Gastroesophageal sphincter (tissue), 4 donors: Measurements from ENCODE around the gene EHMT1. TPM values are rescaled to one million over a fixed set of nuclear protein-coding genes. Genes with fewer than 3 reads are reported as not detected.

ENCODE experiments used
- ATAC-seq: fragments of 150-250 bp; one replicate; pipeline ENCODE4 v1.9.1; 2016; ENCODE audit warnings: mild to moderate bottlenecking, moderate library complexity
- H3K27ac ChIP-seq, 4 donors: fragments of 200-600 bp; sonication (generic) in 3 of 4; 1 replicate in 3 of 4; 2 replicates in 1 of 4; pipeline ENCODE4 v1.5.1; 2016 to 2019
- H3K27me3 ChIP-seq: fragments of 200-600 bp; sonication (generic); one replicate; pipeline ENCODE4 v1.5.1; 2019
- H3K36me3 ChIP-seq, 2 donors: fragments of 200-600 bp; sonication (generic); one replicate each; pipeline ENCODE4 v1.5.1; 2019; ENCODE audit warnings: control low read depth in 1 of 2
- H3K4me1 ChIP-seq, 3 donors: fragments of 200-600 bp; sonication (generic); 1 replicate in 2 of 3; 2 replicates in 1 of 3; pipeline ENCODE4 v1.5.1; 2016 to 2019; ENCODE audit warnings: control low read depth in 2 of 3
- H3K4me3 ChIP-seq, 2 donors: fragments of 200-600 bp; sonication (generic); one replicate each; pipeline ENCODE4 v1.5.1; 2019; ENCODE audit warnings: mild to moderate bottlenecking in 1 of 2, moderate library complexity in 1 of 2
- H3K9me3 ChIP-seq, 3 donors: fragments of 200-600 bp; sonication (generic); one replicate each; pipeline ENCODE4 v1.5.1; 2017 to 2019; ENCODE audit warnings: control low read depth in 2 of 3
- CTCF ChIP-seq, 4 experiments: fragments of 200-600 bp in 2 of 4; fragments of 450-650 bp in 2 of 4; sonication (generic) in 1 of 4; IDR thresholded peaks; one replicate each; pipeline ENCODE4 v1.5.1; 2017 to 2019; ENCODE audit warnings: antibody characterized with exemption in 4 of 4, mild to moderate bottlenecking in 2 of 4, moderate library complexity in 2 of 4
- EP300 ChIP-seq: sonication (generic); formaldehyde crosslinking; IDR thresholded peaks from one replicate; pipeline ENCODE4 v1.6.1; 2017; ENCODE audit warnings: antibody characterized with exemption, mild to moderate bottlenecking
- POLR2A ChIP-seq, 2 donors: fragments of 450-650 bp; IDR thresholded peaks; one replicate each; pipeline ENCODE4 v1.6.1; 2017; ENCODE audit warnings: antibody characterized with exemption in 2 of 2, mild to moderate bottlenecking in 2 of 2, moderate library complexity in 1 of 2
- POLR2AphosphoS5 ChIP-seq: sonication (generic); formaldehyde crosslinking; IDR thresholded peaks from one replicate; pipeline ENCODE4 v1.6.1; 2017; ENCODE audit warnings: antibody characterized with exemption
- WGBS, 2 donors: methylation state at CpG; one replicate each; pipeline ENCODE4 v1.1.5; 2018; ENCODE audit warnings: low coverage in 1 of 2; 5-methylcytosine and 5-hydroxymethylcytosine counted together
- total RNA-seq, 4 donors: library from RNA; depleted of rRNA; stranded (reverse); fragments of >200 nt; gene quantifications; one replicate each; pipeline ENCODE4 v1.1.0, GENCODE V29; 2016

Gene EHMT1
- total RNA-seq, 4 donors from 2014 or later: 49.2 to 79.7 (median 64.7) TPM

GRCh38 chr9:137728444-137729311 lies 109.9 kb downstream of the EHMT1 start:
- H3K4me1 ChIP-seq: peaks cover 0 to 18% (median 0%) of the 10 kb centered on the region in 3 donors
- no peak overlapping the region for H3K4me3 ChIP-seq
- H3K9me3 ChIP-seq: no peaks in the 10 kb centered on the region
- no peaks in the 10 kb centered on the region for H3K27me3 ChIP-seq
- H3K36me3 ChIP-seq: peaks cover 0 to 76% of the 10 kb centered on the region in 2 donors
- no peak for ATAC-seq
- H3K27ac ChIP-seq: no peak overlapping the region
- TF ChIP-seq POLR2AphosphoS5 (no peak), EP300 (no peak), CTCF (IDR thresholded peaks at IDR 0.05) (no peak), POLR2A (IDR thresholded peaks at IDR 0.05) (no peak)
- WGBS, 2 donors: 80 to 88% methylated on average over 1 to 3 of the region's 20 CpGs

GRCh38 chr9:137731216-137731946 lies 112.6 kb downstream of the EHMT1 start:
- no peaks in the 10 kb centered on the region for H3K9me3 ChIP-seq
- ATAC-seq: no peak
- no peak overlapping the region for H3K27ac ChIP-seq
- H3K36me3 ChIP-seq: peaks cover 0 to 77% of the 10 kb centered on the region in 2 donors
- WGBS, 2 donors: 85 to 92% methylated on average over 4 to 6 of the region's 18 CpGs
- TF ChIP-seq POLR2A (IDR thresholded peaks at IDR 0.05) (no peak), CTCF (IDR thresholded peaks at IDR 0.05) (no peak), POLR2AphosphoS5 (no peak), EP300 (no peak)
- H3K27me3 ChIP-seq: no peaks in the 10 kb centered on the region
- H3K4me3 ChIP-seq: no peak overlapping the region
- no peaks in the 10 kb centered on the region for H3K4me1 ChIP-seq

GRCh38 chr9:137731947-137732813 lies 113.4 kb downstream of the EHMT1 start:
- ATAC-seq: no peak
- no peaks in the 10 kb centered on the region for H3K4me1 ChIP-seq
- 93 to 94% methylated on average over 6 to 8 of the region's 24 CpGs for WGBS, 2 donors
- no peak overlapping the region for H3K4me3 ChIP-seq
- peaks cover 0 to 73% of the 10 kb centered on the region in 2 donors for H3K36me3 ChIP-seq
- H3K9me3 ChIP-seq: no peaks in the 10 kb centered on the region
- TF ChIP-seq POLR2AphosphoS5 (no peak), POLR2A (IDR thresholded peaks at IDR 0.05) (no peak), CTCF (IDR thresholded peaks at IDR 0.05) (no peak), EP300 (no peak)
- no peak overlapping the region for H3K27ac ChIP-seq
- H3K27me3 ChIP-seq: no peaks in the 10 kb centered on the region

GRCh38 chr9:137733429-137733828 lies 114.6 kb downstream of the EHMT1 start:
- TF ChIP-seq POLR2A (IDR thresholded peaks at IDR 0.05) (no peak), POLR2AphosphoS5 (no peak), EP300 (no peak), CTCF (IDR thresholded peaks at IDR 0.05) (no peak)
- 100% methylated on average over 1 to 2 of the region's 6 CpGs for WGBS, 2 donors
- Histone ChIP-seq H3K4me3 (no peak overlapping the region), H3K36me3 (peaks cover 0 to 67% of the 10 kb centered on the region in 2 donors), H3K27me3 (no peaks in the 10 kb centered on the region), H3K9me3 (no peaks in the 10 kb centered on the region), H3K4me1 (no peaks in the 10 kb centered on the region), H3K27ac (no peak overlapping the region)
- no peak for ATAC-seq
